ENCODE measurements around the gene LIPT2.

Gene LIPT2

DNA sequence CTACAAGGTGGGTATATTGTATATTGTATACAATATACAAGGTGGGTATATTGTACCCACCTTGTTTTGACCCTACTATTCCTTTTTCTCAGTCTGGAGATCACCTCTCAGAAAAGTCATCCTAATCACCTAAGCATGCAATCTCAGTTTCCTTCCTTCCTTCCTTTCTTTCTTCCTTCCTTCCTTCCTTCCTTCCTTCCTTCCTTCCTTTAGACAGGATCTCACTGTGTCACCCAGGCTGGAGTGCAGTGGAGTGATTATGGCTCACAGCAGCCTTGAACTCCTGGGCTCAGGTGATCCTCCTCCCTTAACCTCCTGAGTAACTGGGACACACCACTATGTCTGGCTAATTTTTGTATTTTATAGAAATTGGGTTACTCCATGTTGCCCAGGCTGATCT, 25.0 kb downstream of the LIPT2 start:
- no peak for TF ChIP-seq CTCF (IDR thresholded peaks at IDR 0.05)

GRCh38 chr11:74468058-74468457, 25.5 kb downstream of the LIPT2 start:
- TF ChIP-seq CTCF (IDR thresholded peaks at IDR 0.05): no peak

GRCh38 chr11:74466916-74467885, 26.3 kb downstream of the LIPT2 start, which contains the start of gene KCNE3:
TSS of gene KCNE3 (minus strand) at chr11:74467549. CDS start at chr11:74457563, 9,986 bp downstream.
- TF ChIP-seq CTCF (IDR thresholded peaks at IDR 0.05): no peak

DNA sequence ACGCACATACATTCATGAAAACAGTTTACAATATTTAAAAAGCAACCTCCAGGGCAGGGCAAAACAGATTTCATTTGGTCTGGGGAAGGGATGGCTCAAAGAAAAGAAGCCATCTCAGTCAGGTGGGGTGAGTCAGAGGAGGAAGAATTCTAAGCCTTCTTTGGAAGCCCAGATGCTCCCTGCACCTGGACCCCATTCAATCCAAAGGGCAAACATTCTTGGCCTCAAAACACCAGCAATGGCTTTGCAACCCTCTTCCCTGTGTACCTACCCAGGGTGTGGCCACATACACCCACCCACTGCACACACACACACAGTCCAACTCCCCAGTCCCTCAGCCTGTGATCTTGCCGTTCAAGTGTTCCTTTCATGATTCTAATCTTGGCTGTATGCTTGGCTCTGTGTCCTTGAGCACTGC, 28.2 kb downstream of the LIPT2 start:
- TF ChIP-seq CTCF (IDR thresholded peaks at IDR 0.05): no peak

DNA sequence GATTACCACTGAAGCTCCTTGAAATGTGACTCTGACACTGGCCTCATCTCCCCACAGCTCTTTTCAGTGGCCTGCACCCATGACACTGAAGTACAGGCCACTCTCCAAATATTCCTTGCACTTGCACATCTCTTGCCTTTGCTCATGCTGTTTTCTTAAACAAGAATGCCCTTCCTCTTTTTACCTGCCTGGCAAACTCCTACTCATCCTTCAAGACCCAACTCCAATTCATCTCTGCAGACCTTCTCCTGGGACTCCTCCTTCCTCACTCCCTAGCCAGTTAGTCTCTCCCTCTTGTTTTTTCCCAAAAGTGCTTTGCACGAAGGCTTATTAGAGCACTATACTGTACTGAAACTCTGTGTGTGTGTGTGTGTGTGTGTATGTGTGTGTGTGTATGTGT, 28.8 kb downstream of the LIPT2 start:
- no peak for TF ChIP-seq CTCF (IDR thresholded peaks at IDR 0.05)

GRCh38 chr11:74463216-74463615, 30.3 kb downstream of the LIPT2 start:
- TF ChIP-seq CTCF (IDR thresholded peaks at IDR 0.05): no peak

- TF ChIP-seq CTCF (IDR thresholded peaks at IDR 0.05): no peak
Measured at GRCh38 chr11:74462631-74463030, 30.9 kb downstream of the LIPT2 start.
